ENCODE data around the gene EXT2. TPM values are rescaled to one million over a fixed set of nuclear protein-coding genes. Genes with fewer than 3 reads are reported as not detected.

Gene EXT2
- total and polyA plus RNA-seq, 2 of the 13 experiments (the other 11 are each of a cell fraction or from before 2014, with no cell fraction given): 61.5 to 68.7 TPM

DNA sequence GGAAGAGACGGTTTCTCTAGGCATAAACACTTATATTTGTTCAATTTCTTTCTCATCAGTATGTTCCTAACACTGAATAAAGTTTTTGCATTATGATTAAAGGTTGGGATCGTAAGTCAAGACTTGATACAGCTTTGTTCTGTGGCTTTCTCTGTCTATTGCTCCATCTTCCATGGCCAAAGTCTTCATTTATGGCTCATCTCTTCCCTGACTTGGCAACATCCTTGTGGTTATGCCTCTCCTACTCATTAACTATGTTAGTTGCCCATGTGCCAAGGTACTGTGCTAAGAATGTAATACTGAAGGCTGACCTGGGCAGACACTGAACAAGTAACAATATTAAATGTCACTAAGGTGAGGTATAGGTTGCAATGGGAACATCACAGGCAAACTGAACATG, 49.3 kb upstream of the EXT2 start:
- no peak for ATAC-seq
- BruUV-seq (replicated peaks): no TSS peak

More for the DNA sequence above, 49.3 kb upstream of the EXT2 start:
- Histone ChIP-seq H3K4me1 (ENCODE audit: insufficient read depth, low read length) (no peaks in the 10 kb centered on the region), H3K9ac (ENCODE audit: insufficient read depth, low read depth, low read length) (no peak overlapping the region), H3K4me3 (replicated peaks in 1 of 3; ENCODE audit: insufficient read depth in 1 of 3, low read depth in 2 of 3, low read length in 3 of 3) (no peak overlapping the region), H3K27me3 (ENCODE audit: control insufficient read depth in 1 of 2, insufficient read depth in 2 of 2, low read length in 2 of 2) (0 out of 5 replicates have a peak, but pooled peaks cover 0 to 3% of the 10 kb centered on the region in 2 experiments), H3K9me3 (ENCODE audit: low read length) (0 out of 2 replicates have a peak, but pooled peaks cover 3% of the 10 kb centered on the region), H3K79me2 (ENCODE audit: insufficient read depth, low read length) (no peaks in the 10 kb centered on the region), H4K20me1 (ENCODE audit: insufficient read depth, low read length) (no peaks in the 10 kb centered on the region), H3K36me3 (replicated peaks in 1 of 2; ENCODE audit: control insufficient read depth in 1 of 2, insufficient read depth in 2 of 2, low read length in 2 of 2) (no peaks in the 10 kb centered on the region), H2AFZ (ENCODE audit: low read length) (no peak overlapping the region), H3K4me2 (ENCODE audit: low read depth, low read length) (no peak overlapping the region), H3K27ac (ENCODE audit: extremely low read length, insufficient read depth, low read length) (no peak overlapping the region)
- intact Hi-C loops (cut with micrococcal nuclease; ENCODE audit: unreplicated experiment): no loop called here
- CTCF ChIA-PET (ENCODE audit: low intra/inter-chr PET ratio, low total read pairs): no interaction called here
- POLR2A ChIA-PET: no interaction called here
- DNase-seq (ENCODE audit: low spot score): no peak
- in situ Hi-C loops (cut with HindIII; ENCODE audit: extremely low pct_ligation_motif_present, low pct_unique_long_range_greater_than_20kb): no loop called here
- TF ChIP-seq, protein P1, sequence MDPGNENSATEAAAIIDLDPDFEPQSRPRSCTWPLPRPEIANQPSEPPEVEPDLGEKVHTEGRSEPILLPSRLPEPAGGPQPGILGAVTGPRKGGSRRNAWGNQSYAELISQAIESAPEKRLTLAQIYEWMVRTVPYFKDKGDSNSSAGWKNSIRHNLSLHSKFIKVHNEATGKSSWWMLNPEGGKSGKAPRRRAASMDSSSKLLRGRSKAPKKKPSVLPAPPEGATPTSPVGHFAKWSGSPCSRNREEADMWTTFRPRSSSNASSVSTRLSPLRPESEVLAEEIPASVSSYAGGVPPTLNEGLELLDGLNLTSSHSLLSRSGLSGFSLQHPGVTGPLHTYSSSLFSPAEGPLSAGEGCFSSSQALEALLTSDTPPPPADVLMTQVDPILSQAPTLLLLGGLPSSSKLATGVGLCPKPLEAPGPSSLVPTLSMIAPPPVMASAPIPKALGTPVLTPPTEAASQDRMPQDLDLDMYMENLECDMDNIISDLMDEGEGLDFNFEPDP (CRISPR knock-in tag; conservative IDR thresholded peaks at IDR 0.05): no peak
- TF ChIP-seq, protein P2, sequence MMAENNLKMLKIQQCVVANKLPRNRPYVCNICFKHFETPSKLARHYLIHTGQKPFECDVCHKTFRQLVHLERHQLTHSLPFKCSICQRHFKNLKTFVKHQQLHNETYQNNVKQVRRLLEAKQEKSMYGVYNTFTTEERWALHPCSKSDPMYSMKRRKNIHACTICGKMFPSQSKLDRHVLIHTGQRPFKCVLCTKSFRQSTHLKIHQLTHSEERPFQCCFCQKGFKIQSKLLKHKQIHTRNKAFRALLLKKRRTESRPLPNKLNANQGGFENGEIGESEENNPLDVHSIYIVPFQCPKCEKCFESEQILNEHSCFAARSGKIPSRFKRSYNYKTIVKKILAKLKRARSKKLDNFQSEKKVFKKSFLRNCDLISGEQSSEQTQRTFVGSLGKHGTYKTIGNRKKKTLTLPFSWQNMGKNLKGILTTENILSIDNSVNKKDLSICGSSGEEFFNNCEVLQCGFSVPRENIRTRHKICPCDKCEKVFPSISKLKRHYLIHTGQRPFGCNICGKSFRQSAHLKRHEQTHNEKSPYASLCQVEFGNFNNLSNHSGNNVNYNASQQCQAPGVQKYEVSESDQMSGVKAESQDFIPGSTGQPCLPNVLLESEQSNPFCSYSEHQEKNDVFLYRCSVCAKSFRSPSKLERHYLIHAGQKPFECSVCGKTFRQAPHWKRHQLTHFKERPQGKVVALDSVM (CRISPR knock-in tag; IDR thresholded peaks at IDR 0.05): no peak
- no peak for TF ChIP-seq ZNF562 (CRISPR knock-in tag; IDR thresholded peaks at IDR 0.05; ENCODE audit: borderline replicate concordance)
- TF ChIP-seq ZNF564 (CRISPR knock-in tag; IDR thresholded peaks at IDR 0.05): no peak
- no peak for TF ChIP-seq PPARG (CRISPR knock-in tag; conservative IDR thresholded peaks at IDR 0.05)
- TF ChIP-seq ZNF468 (CRISPR knock-in tag; IDR thresholded peaks at IDR 0.05): no peak
- 0% methylated on average over 2 of the region's 2 CpGs for WGBS (ENCODE audit: low lambda C conversion rate)
- FAIRE-seq: no peak
